GM21515 (cell line): ENCODE data around the gene HSD17B11.
"Not testable (repeated sequence)": the region's sequence is repeated elsewhere in the genome, so short reads cannot be mapped to it uniquely, and the experiment has no call there.

Experiments used
- ATAC-seq: cut with Tn5 transposase; IDR thresholded peaks from one replicate; pipeline ENCODE4 v1.9.1; 2021; ENCODE audit not compliant: unreplicated experiment

Gene HSD17B11

GRCh38 chr4:87310691-87311335 is 80.2 kb downstream of the HSD17B11 start:
- ATAC-seq: no peak

GRCh38 chr4:87309625-87310024 is 81.4 kb downstream of the HSD17B11 start:
- no peak for ATAC-seq

DNA sequence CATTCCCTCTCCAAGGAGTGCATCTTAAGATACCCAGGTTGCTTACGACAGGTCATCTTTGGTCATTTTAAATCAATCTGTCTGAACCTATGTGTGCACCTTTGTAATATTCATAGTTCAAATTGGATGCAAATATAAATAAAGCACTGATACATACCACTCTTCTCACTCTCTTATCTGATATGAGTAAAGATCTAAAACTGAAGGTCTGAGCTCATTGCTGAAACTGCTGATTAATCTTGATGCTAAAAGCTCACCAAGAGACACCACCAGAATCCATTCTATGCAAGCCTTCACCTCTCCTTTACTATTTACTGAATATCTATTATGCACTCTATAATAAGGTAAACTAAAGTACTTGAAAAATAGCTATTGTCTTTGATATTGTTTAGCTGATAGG is 84.9 kb downstream of the HSD17B11 start:
- ATAC-seq: no peak

DNA sequence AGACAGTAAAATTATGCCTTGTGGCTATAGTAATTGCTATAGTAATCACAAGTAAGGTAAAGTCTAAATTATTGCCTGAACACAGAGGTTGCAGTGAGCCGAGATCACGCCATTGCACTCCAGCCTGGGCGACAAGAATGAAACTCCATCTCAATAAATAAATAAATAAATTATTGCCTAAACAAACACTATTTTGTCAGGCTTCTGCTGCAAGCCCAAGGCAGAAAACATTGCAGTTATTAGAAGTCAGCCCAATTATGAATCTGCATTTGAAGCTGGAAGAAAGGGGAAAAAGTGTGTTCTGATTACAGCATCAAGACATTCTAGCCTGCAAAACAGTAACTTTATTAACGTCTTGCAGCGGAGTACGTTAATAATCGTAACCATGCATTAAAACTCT is 85.4 kb downstream of the HSD17B11 start:
- ATAC-seq: no peak

- no peak for ATAC-seq
These were observed 86.1 kb downstream of the HSD17B11 start for GRCh38 chr4:87304745-87305432.

- no peak for ATAC-seq
These were observed 91.1 kb downstream of the HSD17B11 start for GRCh38 chr4:87299898-87300297.

GRCh38 chr4:87298362-87298761 is 92.6 kb downstream of the HSD17B11 start:
- ATAC-seq: no peak

DNA sequence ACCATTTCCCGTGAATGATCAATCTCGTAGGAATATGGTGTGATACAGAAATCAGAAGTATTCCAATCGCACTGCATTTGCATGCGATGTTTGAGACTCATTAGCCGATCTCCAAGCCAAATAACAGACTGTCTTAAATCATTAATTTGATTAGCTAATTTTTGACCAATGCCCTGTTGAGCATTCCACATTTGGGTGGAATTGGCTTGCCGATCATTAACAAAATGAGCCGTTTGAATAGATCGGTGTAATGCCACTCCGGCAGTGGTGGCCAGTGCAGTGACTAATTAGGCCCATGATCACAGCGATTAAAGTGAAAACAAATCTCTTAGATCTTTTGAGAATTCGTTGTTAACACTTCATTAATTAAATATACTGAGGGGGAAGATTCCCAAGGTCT is 96.1 kb downstream of the HSD17B11 start:
- ATAC-seq: not testable (repeated sequence)

GRCh38 chr4:87293889-87294288 is 97.1 kb downstream of the HSD17B11 start:
- not testable (repeated sequence) for ATAC-seq

DNA sequence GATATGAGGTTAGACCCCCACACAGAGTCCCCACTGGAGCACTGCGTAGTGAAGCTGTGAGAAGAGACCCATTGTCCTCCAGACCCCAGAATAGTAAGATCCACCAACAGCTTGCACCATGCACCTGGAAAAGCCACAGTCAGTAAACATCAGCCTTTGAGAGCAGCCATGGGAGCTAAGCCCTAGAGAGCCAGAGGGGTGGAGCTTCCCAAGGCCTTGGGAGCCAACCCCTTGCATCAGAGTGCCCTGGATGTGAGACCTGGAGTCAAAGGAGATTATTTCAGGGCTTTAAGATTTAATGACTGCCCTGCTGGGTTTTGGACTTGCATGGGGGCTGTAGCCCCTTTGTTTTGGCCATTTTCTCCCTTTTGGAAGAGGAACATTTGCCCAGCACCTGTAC is 104.0 kb downstream of the HSD17B11 start:
- ATAC-seq: no peak
